ENCODE measurements around the gene REXO4. TPM values are rescaled to one million over a fixed set of nuclear protein-coding genes. Genes with fewer than 3 reads are reported as not detected.

The REXO4 gene
- total and polyA plus RNA-seq, 9 of the 15 experiments (the other 6 are each of a cell fraction or from before 2014, with no cell fraction given), result 3.4 to 72.9 (median 31.1) TPM

GRCh38 chr9:133356391-133357091, 61.3 kb downstream of the REXO4 start, which contains the start of the genes SURF1 and SURF2 (continued):
- TF ChIP-seq, protein P1, sequence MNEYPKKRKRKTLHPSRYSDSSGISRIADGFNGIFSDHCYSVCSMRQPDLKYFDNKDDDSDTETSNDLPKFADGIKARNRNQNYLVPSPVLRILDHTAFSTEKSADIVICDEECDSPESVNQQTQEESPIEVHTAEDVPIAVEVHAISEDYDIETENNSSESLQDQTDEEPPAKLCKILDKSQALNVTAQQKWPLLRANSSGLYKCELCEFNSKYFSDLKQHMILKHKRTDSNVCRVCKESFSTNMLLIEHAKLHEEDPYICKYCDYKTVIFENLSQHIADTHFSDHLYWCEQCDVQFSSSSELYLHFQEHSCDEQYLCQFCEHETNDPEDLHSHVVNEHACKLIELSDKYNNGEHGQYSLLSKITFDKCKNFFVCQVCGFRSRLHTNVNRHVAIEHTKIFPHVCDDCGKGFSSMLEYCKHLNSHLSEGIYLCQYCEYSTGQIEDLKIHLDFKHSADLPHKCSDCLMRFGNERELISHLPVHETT (CRISPR knock-in tag; conservative IDR thresholded peaks at IDR 0.05 in 1 of 2, IDR thresholded peaks at IDR 0.05 in 1 of 2), result 0 out of 4 replicates have a peak, but pooled peaks of 1 of the 2 experiments have one; percentile 15
- TF ChIP-seq RBM14 (IDR thresholded peaks at IDR 0.05; ENCODE audit: borderline replicate concordance, insufficient read depth, low read depth, low read length) (no peak), ATF3 (IDR thresholded peaks at IDR 0.05) (no peak), ATF3 (CRISPR knock-in tag; conservative IDR thresholded peaks at IDR 0.05) (no peak), ZBTB11 (CRISPR knock-in tag; IDR thresholded peaks at IDR 0.05) (peak in 1 of 3 experiments; percentile 75; a peak in 2 of 6 replicates), SIN3B (IDR thresholded peaks at IDR 0.05; ENCODE audit: low read depth) (peak; percentile 88), MGA (IDR thresholded peaks at IDR 0.05) (0 out of 2 replicates have a peak, but pooled peaks have one; percentile 17)
